Keratinocyte (primary cell): Measurements from ENCODE around the gene CLCN5.

Experiments used
- CTCF ChIP-seq, 3 experiments: IDR thresholded peaks in 1 of 3; conservative IDR thresholded peaks in 1 of 3; optimal IDR thresholded peaks in 1 of 3; 2 replicates in 2 of 3; 3 replicates in 1 of 3; pipeline versions ENCODE3 to v1.5.1; 2011; ENCODE audit warnings: low read length in 3 of 3, mild to moderate bottlenecking in 3 of 3, moderate library complexity in 2 of 3, control low read depth in 1 of 3, inconsistent platforms in 1 of 3; ENCODE audit not compliant: insufficient read depth in 2 of 3; ENCODE audit errors: extremely low read depth in 1 of 3
- EZH2 ChIP-seq: IDR thresholded peaks from one replicate; pipeline ENCODE4 v1.6.1; 2012; ENCODE audit warnings: inconsistent platforms, mild to moderate bottlenecking, low read length, moderate library complexity

- TF ChIP-seq CTCF (optimal IDR thresholded peaks at IDR 0.05 in 1 of 3, IDR thresholded peaks at IDR 0.05 in 1 of 3, conservative IDR thresholded peaks at IDR 0.05 in 1 of 3; ENCODE audit: extremely low read depth in 1 of 3, insufficient read depth in 2 of 3, low read length in 3 of 3) (no peak), EZH2 (no peak)
Observed at GRCh38 chrX:49991758-49992157, 69.4 kb downstream of the CLCN5 start.
